CD4-positive, alpha-beta T cell treated with Interleukin-21 for 1 hour (primary cell): ENCODE measurements around the gene GCAT.
A peak's percentile ranks its signal among the peaks of the same experiment; 100 is the strongest.
"Not testable (repeated sequence)": the region's sequence is repeated elsewhere in the genome, so short reads cannot be mapped to it uniquely, and the experiment has no call there.

Experiments
- DNase-seq: peaks from one replicate; pipeline ENCODE4 v3.0.0-alpha.2; 2020

GCAT gene

DNA sequence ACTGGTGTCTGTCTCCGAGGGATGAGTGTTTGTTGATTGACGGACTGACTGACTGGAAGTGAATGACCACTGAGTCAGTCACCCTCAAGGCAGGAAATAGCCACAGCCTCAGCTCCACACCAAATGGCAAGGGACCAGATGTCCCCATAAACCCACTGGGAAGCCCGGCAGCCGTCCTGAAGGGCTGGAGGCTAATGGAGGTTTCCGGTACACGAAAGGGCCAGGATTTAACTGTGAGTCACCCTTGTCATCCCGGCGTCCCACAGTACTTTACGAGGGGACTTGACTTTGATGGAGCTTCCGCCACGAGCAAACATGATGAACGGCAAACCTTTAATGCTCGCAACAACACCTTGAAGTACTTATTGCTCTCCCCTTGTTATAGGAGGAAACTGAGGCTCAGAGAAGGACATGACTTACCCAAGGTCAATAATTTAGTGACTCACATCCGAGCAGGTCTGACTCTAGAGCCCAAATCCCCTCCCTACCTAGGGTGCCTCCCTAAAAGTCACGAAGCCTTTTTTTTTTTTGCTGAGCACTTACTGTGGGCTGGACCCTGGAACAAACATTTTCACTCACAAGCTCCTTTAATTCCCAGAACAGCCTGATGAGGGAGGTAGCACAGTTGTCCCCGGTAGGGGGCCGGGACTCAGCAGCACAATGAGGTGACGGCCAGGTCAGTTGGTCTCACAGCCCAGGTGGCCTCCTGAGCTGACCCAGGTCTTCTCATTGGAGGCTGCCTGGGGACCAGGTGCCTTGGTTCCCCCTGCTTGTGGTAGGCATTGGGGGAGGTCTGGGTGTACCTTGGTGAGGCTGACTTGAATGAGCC is 25.2 kb upstream of the GCAT start:
- DNase-seq, result no peak

DNA sequence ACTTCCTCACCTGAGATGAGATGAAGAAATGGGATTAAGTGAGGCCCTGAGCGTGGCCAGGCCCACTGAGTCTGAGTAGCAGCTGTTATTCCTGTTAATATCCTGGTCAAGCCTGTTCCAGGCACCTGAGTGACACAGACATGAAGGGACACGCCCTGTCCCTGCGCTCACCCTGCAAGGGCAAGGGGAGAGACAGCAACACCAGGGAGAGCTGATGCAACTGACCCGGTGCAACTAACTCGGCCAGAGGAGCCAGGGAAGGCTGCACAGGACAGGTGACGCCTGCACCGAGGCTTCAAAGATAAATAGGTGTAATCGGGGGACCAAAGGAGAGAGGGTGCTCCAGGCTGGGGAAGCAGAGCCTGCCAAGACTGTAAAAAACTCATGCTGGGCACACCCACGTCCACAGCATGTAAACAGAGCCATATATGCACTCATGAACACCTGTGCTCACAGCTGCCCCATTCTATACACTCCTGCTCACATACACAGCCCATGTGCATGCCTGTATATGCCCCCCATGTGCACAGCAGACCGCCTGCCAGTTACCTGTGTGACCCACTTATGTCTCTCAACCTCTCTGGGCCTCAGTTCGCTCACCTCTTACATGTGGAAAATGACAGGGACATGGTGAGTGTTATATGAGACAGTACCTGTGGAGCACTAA is 22.8 kb upstream of the GCAT start:
- DNase-seq, result no peak

DNA sequence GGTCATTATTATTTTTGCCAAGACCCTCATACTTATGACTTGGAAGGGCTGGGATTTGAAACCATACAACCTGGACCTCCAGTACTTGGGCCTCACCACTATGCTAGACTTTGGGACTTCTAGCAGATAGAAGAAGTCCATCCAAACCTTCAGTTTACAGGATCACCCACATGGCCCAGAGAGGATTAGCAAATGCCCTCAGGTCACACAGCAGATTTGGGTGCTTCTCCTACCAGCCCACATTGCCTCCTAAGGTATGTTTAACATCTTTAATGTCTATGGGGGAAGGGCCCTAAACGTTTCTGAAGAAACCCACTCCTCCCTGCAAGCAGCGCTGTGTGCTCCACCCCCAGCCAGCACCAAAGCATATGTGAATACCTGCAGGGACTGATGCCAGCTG is 17.5 kb upstream of the GCAT start:
- no peak for DNase-seq

DNA sequence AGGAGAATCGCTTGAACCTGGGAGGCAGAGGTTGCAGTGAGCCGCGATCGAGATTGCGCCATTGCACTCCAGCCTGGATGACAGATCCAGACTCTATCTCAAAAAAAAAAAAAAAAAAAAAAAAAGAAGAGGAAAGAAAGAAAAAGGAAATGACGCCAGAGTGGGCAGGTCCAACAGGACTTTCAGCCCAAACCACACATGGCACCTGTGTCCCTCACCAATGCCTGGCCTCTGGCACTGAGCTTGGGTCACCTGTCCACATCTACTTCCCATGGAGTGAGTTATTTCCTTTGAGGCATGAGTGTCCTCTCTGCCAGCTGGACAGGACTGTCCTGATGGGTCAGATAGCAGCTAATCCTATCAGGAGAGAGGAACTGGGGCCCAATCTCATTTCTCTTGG is 15.2 kb upstream of the GCAT start:
- DNase-seq, result no peak

DNA sequence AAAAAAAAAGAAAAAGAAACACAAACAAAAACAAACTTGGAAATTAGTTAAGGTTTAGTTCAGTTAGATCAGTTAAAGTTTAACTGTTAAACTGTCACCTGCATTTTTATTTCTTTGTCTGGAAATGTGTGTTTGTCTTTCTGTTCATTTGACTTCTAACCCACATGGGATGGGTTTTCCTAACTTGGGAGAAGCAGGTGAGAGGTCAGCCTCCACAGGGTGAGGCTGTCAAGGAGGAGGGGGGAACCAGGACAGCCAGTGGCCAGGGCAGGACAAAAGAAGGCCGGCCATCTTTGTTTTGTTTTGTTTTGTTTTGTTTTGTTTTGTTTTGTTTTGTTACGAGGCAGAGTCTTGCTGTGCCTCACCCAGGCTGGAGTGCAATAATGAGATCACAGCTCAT is 13.4 kb upstream of the GCAT start:
- DNase-seq, result no peak

DNA sequence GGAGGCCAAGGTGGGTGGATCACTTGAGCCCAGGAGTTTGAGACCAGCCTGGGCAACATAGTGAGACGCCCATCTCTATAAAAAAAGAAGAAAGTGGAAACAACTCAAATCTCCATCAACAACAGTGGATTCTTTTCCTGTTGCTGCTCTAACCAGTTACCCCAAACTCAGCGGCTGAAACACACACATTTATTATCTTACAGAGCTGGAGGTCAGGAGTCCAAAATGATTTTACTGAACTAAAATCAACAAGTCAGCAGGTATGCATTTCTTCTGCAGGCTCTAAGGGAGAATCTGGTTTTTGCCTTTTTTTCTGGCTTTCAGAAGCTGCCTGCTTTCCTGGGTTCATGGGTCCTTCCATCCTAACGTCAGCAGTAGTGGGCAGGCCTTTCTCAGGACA is 11.7 kb upstream of the GCAT start:
- DNase-seq, result no peak

DNA sequence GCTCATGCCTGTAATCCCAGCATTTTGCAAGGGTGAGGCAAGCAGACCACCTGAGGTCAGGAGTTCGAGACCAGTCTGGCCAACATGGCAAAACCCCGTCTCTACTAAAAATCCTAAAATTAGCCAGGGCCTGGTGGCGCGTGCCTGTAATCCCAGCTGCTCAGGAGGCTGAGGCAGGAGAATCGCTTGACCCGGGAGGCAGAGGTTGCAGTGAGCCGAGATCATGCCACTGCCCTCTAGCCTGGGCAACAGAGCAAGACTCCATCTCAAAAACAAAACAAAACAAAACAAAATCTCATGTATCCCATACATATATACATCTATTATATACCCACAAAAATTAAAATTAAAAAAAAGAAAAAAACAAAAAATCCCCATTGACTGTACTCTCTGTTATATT is 10.5 kb upstream of the GCAT start:
- not testable (repeated sequence) for DNase-seq

DNA sequence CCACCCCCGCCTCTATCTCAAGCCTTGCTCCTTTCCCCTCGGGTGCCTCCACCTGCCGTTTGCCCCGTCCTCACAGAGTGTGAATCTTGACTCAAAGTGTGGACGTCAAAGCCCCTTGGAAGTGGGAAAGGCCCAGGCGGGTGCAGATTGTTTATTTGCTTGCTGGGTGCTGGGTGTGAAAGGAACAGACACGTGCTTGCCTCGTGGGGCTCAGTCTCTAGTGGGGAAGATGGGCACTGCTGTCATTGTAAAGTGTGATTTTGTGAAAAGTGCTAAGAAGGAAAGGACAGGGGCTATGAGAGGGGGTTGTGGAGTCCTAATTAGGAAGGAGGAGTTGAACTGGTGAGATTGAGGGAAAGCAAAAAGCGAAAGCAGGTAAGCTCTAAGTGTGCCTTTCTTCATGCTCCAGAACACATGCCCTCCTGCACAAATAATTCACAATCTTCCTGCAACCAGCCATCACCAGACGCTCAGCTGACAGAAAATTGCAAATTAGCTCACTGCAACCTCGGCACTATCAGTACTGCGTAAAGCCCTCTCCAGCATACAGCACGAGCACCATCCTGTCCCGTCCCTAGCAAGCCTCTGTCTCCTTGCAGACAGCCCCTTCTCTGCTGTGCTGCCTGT is 9.7 kb upstream of the GCAT start:
- no peak for DNase-seq

DNA sequence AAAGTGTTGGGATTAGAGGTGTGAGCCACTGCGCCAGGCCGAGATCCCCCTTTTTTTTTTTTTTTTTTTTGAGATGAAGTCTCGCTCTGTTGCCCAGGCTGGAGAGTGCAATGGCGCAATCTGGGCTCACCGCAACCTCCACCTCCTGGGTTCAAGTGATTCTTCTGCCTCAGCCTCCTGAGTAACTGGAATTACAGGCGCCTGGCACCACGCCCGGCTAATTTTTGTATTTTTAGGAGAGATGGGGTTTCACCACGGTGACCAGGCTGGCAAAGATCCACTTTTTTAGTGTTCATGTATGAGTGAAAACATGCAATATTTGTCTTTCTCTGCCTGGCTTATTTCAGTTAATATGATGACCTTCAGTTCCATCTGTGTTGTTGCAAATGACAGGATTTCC is 7.8 kb upstream of the GCAT start:
- DNase-seq, result not testable (repeated sequence)

DNA sequence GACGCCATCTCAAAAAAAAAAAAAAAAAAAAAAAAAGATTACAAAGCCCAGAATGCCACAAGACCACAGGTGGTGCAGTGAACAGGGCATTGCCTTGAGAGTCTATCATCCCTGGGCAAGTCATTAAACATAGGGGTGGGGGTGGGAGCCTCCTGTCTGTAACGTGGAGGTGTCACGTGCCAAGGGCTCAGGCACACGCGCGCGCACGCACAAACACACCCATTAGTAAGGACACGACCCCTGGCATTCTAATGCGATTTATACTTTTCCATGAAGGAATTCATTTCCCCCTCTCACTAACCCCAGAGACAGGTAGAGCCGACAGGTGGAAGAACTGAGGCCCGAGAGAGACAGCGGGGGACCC is 5.8 kb upstream of the GCAT start:
- DNase-seq, result no peak

DNA sequence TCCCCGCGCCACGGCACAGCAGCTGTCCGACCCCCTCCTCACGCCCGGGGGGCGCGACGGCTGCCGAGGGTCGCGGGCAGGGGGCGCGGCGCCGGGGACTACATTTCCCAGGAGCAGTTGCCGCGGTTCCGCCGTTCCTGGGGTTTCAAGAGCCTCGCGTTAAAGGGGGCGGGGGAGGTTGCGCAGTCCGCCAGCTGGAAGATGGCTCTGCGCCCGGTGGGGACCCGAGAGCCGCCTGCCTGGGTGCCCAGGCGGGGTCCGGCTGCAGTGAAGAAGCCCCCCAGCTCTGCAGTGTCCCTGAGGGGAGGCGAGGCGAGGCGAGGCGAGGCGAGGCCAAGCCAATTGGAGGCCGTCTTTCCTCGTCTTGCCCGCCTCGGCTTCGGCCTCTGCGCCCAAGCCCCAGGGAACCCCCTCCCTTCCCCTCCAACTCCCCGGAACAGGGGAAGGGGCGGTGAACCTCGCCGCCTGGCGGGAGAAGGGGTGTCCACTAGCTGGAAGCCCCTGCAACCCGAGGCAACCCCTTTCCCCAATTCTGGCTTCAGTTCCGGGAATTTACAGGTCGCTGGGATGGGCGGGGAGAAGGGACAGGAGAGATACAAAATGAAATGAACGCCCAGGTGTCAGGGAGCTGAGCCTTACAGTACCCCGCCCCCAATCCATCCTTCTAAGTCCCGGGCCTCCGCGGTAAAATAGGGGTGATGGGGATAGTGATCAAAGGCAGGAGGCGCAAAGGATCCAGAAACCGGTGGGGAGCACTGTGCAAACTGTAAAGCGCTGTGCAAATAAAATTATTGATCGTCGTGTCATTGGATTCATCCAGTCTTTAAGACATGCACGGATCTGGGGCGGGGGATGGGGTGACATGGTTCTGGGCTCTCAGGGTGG is 5.2 kb upstream of the GCAT start:
- DNase-seq, result no peak

DNA sequence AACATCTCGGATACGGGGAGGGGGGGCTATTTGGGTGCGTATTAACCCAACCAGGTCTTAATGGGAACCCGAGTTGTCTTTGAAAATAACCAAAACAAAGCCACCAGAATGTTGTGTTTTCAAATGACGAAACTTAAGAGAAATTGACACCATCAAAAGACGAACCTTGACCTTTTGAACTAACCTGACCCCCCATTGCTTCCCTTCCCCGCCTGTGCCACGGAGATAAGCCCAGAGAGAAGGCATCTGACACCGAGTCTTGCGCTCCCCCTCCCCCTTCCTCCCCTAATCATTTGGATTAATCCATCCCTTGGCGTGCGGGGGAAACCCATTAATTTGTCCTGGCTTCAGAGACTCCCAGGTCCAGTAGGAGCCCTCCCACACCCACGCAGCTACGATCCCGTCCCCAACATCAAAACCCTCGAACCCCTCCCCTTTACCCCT is 4.5 kb upstream of the GCAT start:
- no peak for DNase-seq

DNA sequence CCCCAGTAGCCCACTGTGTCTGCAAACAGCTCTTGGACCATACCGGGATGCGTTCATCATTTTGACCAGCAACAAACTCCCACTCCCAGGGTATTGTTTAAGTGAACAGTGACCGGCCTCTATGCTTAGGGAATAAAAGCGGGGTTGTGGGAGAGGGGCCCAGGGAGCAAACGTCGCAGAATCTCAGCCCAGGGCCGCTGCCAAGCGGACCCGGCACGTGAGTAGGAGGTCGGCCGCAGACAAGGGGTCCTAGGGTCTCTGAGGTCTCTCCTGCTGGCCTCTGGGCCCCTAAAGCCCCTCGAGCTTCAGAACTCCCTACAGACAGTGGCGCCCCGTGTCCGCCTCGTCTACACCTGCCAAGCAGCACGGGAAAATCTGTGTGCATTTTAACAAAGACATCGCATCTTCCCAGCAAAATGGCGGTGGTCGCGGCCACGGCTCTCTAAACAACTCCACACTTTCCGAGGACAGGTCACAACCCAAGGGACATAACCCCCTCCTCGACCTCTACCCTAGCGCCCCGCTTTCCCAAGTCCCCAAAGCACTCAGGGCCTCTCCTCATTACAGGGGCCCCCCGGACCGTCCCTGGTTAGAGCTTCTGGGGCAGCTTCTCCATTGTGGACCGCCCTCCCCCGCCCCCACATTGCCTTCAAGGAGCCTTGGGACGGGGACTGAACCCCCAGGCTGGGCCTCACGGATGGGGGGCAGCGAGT is 3.9 kb upstream of the GCAT start:
- DNase-seq, result no peak

DNA sequence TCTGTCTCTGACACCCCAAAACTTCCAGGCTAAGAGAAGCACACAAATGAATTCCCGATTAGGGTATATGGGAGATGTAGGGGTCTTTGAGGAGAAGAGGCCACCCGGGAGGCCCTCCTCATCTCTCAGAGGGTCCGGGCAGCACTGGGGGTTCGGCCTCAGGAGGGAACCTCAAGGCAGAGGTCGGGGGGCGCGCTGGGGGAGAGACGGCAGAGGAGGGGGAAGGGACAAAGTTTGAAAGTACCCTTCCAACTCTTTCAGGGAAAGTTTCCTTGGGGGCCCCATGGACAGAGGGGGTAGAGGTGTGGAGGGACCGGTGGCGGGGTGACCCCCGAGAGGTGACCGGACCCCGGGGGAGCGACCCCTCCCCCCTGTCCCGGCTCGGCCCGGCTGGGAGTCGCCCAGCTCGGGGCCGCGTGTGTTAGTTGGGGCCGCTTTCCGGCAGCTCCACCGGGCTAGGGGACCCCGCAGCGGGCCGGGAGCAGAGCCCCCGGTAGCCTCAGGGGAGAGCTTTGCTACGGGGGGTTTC is 3.3 kb upstream of the GCAT start:
- no peak for DNase-seq

DNA sequence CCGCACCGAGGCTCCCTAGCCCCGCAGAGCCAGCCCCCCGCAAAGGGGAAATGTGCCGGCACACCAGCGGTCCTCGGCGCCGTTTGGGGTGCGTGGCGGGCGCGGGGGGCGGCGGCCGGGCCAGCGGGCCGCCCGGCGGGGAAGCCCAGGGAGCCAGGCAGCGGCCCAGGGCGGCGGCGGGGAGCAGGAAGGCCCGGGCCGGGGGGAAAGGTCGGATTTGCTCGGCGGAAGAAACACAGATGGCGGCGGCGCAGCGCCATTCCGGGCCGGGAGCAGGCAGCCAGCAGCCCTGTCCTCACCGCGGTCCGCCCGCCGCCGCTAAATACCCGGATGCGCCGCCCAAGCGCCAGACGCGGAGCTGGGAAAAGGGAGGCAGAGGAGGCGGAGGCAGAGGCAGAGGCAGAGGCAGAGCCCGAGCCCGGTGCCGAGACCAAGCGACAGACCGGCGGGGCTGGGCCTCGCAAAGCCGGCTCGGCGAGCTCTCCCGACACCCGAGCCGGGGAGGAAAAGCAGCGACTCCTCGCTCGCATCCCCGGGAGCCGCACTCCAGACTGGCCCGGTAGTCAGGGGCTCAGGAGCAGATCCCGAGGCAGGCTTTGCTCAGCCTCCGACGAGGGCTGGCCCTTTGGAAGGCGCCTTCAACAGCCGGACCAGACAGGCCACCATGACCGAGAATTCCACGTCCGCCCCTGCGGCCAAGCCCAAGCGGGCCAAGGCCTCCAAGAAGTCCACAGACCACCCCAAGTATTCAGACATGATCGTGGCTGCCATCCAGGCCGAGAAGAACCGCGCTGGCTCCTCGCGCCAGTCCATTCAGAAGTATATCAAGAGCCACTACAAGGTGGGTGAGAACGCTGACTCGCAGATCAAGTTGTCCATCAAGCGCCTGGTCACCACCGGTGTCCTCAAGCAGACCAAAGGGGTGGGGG is 2.6 kb upstream of the GCAT start:
- DNase-seq, result peak; percentile 77

DNA sequence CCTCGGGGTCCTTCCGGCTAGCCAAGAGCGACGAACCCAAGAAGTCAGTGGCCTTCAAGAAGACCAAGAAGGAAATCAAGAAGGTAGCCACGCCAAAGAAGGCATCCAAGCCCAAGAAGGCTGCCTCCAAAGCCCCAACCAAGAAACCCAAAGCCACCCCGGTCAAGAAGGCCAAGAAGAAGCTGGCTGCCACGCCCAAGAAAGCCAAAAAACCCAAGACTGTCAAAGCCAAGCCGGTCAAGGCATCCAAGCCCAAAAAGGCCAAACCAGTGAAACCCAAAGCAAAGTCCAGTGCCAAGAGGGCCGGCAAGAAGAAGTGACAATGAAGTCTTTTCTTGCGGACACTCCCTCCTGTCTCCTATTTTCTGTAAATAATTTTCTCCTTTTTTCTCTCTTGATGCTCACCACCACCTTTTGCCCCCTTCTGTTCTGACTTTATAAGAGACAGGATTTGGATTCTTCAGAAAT is 1.9 kb upstream of the GCAT start:
- DNase-seq, result no peak

DNA sequence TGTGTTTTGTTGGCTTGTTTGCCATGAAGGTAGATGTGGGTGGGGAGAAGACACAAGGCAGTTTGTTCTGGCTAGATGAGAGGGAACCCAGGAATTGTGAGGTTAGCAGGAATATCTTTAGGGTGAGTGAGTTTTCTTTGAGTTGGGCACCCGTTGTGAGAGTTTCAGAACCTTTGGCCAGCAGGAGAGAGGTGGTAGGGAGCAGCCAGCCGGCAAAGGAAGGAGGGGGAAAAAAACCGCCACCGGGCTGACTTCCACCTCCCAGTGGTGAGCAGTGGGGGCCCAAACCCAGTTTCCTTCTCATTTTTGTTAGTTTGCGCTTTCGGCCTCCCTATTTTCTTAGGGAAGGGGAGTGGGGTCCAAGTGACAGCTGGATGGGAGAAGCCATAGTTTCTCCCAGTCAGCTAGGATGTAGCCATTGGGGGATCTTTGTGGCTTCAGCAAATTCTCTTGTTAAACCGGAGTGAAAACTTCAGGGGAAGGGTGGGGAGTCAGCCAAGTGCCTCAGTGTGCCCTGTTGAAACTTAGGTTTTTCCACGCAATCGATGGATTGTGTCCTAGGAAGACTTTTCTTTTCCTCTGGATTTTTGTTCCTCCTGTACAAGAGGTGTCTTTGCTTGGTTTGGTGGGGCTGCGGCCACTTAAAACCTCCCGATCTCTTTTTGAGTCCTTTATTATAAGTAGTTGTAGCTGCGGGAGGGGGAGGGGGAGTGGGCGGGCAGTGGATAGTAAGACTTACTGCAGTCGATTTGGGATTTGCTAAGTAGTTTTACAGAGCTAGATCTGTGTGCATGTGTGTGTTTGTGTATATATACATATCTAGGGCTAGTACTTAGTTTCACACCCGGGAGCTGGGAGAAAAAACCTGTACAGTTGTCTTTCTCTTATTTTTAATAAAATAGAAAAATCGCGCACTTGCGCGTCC is 1.1 kb upstream of the GCAT start:
- no peak for DNase-seq

DNA sequence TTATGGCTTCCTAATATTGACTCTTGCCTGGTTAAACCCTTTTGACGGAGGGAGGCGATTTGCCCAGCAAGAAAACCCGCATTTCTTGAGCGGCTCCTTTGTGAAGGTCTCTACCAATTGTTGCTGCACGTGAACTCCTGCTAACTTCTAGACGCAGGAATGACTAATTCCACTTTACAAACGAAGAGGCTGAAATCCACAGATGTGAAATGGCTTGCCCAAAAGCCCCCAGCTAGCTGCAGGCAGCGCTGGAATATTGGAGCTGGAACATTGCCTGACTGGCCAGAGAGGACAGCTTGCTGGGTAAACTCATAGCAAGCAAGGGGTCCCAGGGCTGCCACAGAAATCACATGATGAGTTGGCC is 542 bp downstream of the GCAT start:
- no peak for DNase-seq

DNA sequence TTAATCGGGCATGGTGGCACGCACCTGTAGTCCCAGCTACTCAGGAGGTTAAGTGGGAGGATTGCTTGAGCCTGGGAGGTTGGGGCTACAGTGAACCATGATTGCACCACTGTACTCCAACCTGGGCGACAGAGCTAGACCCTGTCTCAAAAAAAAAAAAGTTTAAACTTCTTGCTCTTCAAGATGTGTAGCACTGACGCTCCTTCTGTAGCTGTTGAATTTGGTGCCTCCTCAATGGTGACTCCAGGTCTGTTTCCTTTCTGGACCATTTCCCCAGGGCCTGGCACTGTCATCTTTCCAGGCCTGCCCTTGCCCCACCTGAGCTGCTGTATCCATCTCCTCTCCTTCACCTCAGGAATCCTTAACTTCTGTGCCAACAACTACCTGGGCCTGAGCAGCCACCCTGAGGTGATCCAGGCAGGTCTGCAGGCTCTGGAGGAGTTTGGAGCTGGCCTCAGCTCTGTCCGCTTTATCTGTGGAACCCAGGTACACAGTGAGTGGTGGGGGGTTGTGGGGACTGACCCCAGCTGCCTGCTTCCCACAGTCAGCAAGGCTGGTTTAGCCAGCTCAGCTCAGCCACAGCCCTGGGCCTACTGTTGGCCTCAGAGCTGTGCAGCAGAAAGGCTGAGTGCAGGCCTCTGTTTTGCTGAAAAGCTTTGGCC is 2.1 kb downstream of the GCAT start:
- no peak for DNase-seq
